OCI-LY7 (cell line): ENCODE measurements around the gene RPL28. TPM values are rescaled to one million over a fixed set of nuclear protein-coding genes. Genes with fewer than 3 reads are reported as not detected.
A peak's percentile ranks its signal among the peaks of the same experiment; 100 is the strongest.

Experiments
- BruUV-seq: library from RNA; stranded (reverse); fragments of 400-500 nt; replicated peaks from 2 replicates; lab custom pipeline; 2021; lab: Mats Ljungman, UMichigan
- CTCF ChIA-PET: fragments of 300-600 bp; sonication (Branson Sonifier 250); formaldehyde crosslinking; loops from one replicate; lab custom pipeline; 2022; ENCODE audit warnings: antibody characterized with exemption; ENCODE audit not compliant: unreplicated experiment; lab: Charles Lee
- POLR2A ChIA-PET: fragments of 300-600 bp; sonication (Branson Sonifier 250); formaldehyde crosslinking; loops from one replicate; lab custom pipeline; 2022; ENCODE audit warnings: antibody characterized with exemption; lab: Charles Lee
- DNase-seq: peaks from one replicate; pipeline ENCODE4 v3.0.0-alpha.2; 2015; ENCODE audit warnings: low spot score
- H2AFZ ChIP-seq: fragments of 200-600 bp; sonication (generic), shearing (Covaris generic); 2 replicates; pipeline ENCODE4 v1.6.1; 2014; ENCODE audit warnings: mild to moderate bottlenecking, antibody characterized with exemption, low read length, moderate library complexity
- H3K27ac ChIP-seq: fragments of 200-600 bp; sonication (generic); 2 replicates; pipeline ENCODE4 v1.5.1; 2014; ENCODE audit warnings: mixed run types, low read depth, mild to moderate bottlenecking, moderate library complexity, low read length, inconsistent platforms; ENCODE audit not compliant: poor library complexity, severe bottlenecking
- H3K36me3 ChIP-seq: fragments of 200-600 bp; sonication (generic); 2 replicates; pipeline ENCODE4 v1.6.1; 2014; ENCODE audit warnings: mild to moderate bottlenecking, antibody characterized with exemption, low read length, moderate library complexity, mixed read lengths; ENCODE audit not compliant: insufficient read depth
- H3K4me1 ChIP-seq: fragments of 200-600 bp; sonication (generic); 2 replicates; pipeline ENCODE4 v1.5.1; 2014; ENCODE audit warnings: mild to moderate bottlenecking, low read length; ENCODE audit not compliant: insufficient read depth, poor library complexity, severe bottlenecking
- H3K4me2 ChIP-seq: fragments of 200-600 bp; sonication (generic); 2 replicates; pipeline ENCODE4 v1.6.1; 2014; ENCODE audit warnings: mild to moderate bottlenecking, low read length
- H3K4me3 ChIP-seq: fragments of 200-600 bp; sonication (generic); 2 replicates; pipeline ENCODE4 v1.5.1; 2014; ENCODE audit warnings: mild to moderate bottlenecking, low read depth, low read length; ENCODE audit not compliant: poor library complexity, severe bottlenecking
- H3K79me2 ChIP-seq: fragments of 200-600 bp; sonication (generic); 2 replicates; pipeline ENCODE4 v1.6.1; 2016; ENCODE audit warnings: low read depth, mild to moderate bottlenecking, low read length, moderate library complexity, mixed read lengths; ENCODE audit not compliant: insufficient read depth
- H3K9me2 ChIP-seq: fragments of 200-600 bp; sonication (generic); 2 replicates; pipeline ENCODE4 v1.6.1; 2016; ENCODE audit warnings: mild to moderate bottlenecking, low read length, mixed read lengths; ENCODE audit not compliant: insufficient read depth
- H3K9me3 ChIP-seq: fragments of 200-600 bp; sonication (generic); 2 replicates; pipeline ENCODE4 v1.6.1; 2014; ENCODE audit warnings: mild to moderate bottlenecking, mixed run types, low read length, mixed read lengths
- H4K20me1 ChIP-seq: fragments of 200-600 bp; sonication (generic); 2 replicates; pipeline ENCODE4 v1.6.1; 2014; ENCODE audit warnings: mild to moderate bottlenecking, antibody characterized with exemption, low read length, moderate library complexity, mixed read lengths; ENCODE audit not compliant: insufficient read depth
- EZH2phosphoT487 ChIP-seq: fragments of 200-600 bp; sonication (generic); IDR thresholded peaks from 2 replicates; pipeline ENCODE4 v1.6.1; 2018; ENCODE audit warnings: low read depth, borderline replicate concordance, mild to moderate bottlenecking, mixed run types, antibody characterized with exemption, low read length, moderate library complexity, mixed read lengths
- intact Hi-C: fragments of 100-400 bp; cut with micrococcal nuclease; formaldehyde crosslinking; loops from one replicate; pipeline ENCODE4 v1.10.0; 2022; ENCODE audit not compliant: unreplicated experiment
- total RNA-seq, 2 experiments: library from RNA; depleted of rRNA in 1 of 2; stranded (reverse); fragments of >200 nt in 1 of 2; shearing (Covaris generic) in 1 of 2; gene quantifications; 2 replicates each; pipeline ENCODE4 v1.2.3, GENCODE V29; 2014 to 2022
- TF ChIP-seq, protein P1 (sequence below): fragments of 200-600 bp; sonication (generic); conservative IDR thresholded peaks from 2 replicates; pipeline ENCODE4 v1.5.1; 2014; ENCODE audit warnings: mild to moderate bottlenecking, antibody characterized with exemption, low read length, moderate library complexity, mixed read lengths

Gene RPL28
- total RNA-seq, 2 experiments from 2014 or later: 872 to 2,656 TPM

DNA sequence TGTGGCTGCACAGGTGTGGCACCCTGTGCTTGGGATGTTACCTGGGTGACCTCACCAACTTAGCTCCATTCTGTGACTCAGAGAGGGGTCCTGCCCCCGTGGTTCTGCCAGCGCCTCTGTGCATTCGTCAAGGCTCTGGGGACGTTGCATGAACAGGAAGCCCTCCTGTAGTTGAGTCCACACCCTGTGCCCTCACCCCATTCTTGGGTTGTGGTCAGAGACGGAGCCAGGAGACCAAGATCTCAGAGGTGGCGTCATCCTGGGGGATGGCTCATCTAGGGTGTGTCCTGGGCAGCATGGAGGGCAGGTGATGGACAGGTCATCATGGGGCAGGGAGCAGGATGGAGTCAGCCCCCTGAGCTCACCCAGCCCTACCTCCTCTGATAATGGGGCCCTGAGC lies 33.7 kb upstream of the RPL28 start:
- Histone ChIP-seq H3K79me2 (no peaks in the 10 kb centered on the region), H3K27ac (no peak overlapping the region), H2AFZ (no peak overlapping the region), H3K4me1 (peaks cover 12% of the 10 kb centered on the region), H3K9me3 (no peaks in the 10 kb centered on the region), H3K9me2 (no peaks in the 10 kb centered on the region), H4K20me1 (no peaks in the 10 kb centered on the region), H3K4me2 (no peak overlapping the region), H3K4me3 (no peak overlapping the region), H3K36me3 (no peaks in the 10 kb centered on the region)
- TF ChIP-seq, protein P1, sequence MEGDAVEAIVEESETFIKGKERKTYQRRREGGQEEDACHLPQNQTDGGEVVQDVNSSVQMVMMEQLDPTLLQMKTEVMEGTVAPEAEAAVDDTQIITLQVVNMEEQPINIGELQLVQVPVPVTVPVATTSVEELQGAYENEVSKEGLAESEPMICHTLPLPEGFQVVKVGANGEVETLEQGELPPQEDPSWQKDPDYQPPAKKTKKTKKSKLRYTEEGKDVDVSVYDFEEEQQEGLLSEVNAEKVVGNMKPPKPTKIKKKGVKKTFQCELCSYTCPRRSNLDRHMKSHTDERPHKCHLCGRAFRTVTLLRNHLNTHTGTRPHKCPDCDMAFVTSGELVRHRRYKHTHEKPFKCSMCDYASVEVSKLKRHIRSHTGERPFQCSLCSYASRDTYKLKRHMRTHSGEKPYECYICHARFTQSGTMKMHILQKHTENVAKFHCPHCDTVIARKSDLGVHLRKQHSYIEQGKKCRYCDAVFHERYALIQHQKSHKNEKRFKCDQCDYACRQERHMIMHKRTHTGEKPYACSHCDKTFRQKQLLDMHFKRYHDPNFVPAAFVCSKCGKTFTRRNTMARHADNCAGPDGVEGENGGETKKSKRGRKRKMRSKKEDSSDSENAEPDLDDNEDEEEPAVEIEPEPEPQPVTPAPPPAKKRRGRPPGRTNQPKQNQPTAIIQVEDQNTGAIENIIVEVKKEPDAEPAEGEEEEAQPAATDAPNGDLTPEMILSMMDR: no peak
- TF ChIP-seq EZH2phosphoT487: no peak
- POLR2A ChIA-PET: no interaction called here
- intact Hi-C loops: no loop called here
- no peak for DNase-seq
- CTCF ChIA-PET: no interaction called here
- BruUV-seq: no TSS peak

DNA sequence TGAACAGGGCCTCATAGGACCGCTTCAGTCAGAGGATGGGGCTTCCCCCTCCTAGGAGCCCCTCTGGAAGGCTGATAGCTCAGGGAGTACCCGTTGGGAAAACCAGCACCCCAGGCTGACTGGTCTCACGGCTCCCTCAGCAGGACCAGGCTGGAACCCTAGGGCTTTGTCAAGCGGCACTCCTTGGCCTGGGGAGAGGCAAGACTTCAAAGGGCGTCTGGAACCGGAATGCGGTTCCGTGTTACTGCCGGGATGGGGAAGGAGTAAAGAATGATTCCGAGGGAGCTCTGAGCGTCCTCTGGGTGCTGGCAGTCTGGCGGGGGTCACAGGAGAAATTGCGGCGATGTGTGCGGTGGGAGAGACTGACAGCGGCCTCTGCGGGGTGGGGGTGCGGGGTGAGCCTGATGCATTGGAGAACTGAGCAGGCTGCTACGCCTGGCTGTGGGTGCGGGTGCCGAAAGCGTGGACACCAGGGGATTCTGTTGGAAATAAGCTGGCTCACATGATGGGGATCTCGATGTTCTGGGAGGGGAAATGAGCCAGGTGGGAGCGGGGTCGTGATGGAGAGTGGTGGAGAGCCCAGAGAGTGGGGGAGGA lies 33.1 kb upstream of the RPL28 start:
- intact Hi-C loops: no loop called here
- Histone ChIP-seq H3K9me2 (no peaks in the 10 kb centered on the region), H3K79me2 (no peaks in the 10 kb centered on the region), H2AFZ (no peak overlapping the region), H4K20me1 (no peaks in the 10 kb centered on the region), H3K27ac (no peak overlapping the region), H3K4me1 (peaks cover 12% of the 10 kb centered on the region), H3K4me3 (no peak overlapping the region), H3K9me3 (no peaks in the 10 kb centered on the region), H3K36me3 (no peaks in the 10 kb centered on the region), H3K4me2 (no peak overlapping the region)
- POLR2A ChIA-PET: no interaction called here
- TF ChIP-seq, protein P1: no peak
- TF ChIP-seq EZH2phosphoT487: no peak
- CTCF ChIA-PET: no interaction called here
- BruUV-seq: no TSS peak
- DNase-seq: no peak

DNA sequence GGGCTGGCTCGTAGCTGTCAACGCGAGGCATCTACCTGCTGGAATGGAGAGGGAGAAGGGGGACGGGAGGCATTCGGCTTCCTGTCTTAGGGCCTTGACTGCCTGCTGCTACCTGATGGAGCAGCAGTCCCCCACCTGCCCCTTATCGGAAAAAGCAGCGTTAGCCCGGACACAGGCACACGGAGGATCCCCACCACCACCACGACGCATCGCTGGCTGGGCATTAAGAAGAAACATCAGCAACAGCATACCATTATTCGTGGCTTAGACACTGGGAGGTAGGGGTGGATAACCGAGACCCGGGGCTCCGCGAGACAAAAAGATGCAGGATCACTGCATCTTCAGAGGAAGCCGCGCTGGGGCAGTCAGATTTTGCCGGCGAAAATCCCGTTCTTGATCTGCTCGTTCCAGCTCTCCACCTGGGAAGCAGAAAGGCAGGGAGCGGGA lies 32.4 kb upstream of the RPL28 start:
- BruUV-seq: no TSS peak
- H3K36me3 ChIP-seq: no peaks in the 10 kb centered on the region
- H3K79me2 ChIP-seq: no peaks in the 10 kb centered on the region
- CTCF ChIA-PET: no interaction called here
- H3K9me2 ChIP-seq: no peaks in the 10 kb centered on the region
- H3K4me1 ChIP-seq: peaks cover 12% of the 10 kb centered on the region
- intact Hi-C loops: no loop called here
- no peaks in the 10 kb centered on the region for H3K9me3 ChIP-seq
- DNase-seq: no peak
- H4K20me1 ChIP-seq: no peaks in the 10 kb centered on the region
- TF ChIP-seq, protein P1: no peak
- no peak for TF ChIP-seq EZH2phosphoT487
- H3K4me2 ChIP-seq: peak overlapping the region; percentile 71
- H3K4me3 ChIP-seq: peak overlapping the region; percentile 65
- POLR2A ChIA-PET: interaction anchor here (0.6 kb wide), 1 partner anchor 13 kb away, joined by 5 read pairs; no protein-coding TSS in a partner anchor
- H2AFZ ChIP-seq: peak overlapping the region; percentile 34; the same call in 1 of the 2 replicates
- no peak overlapping the region for H3K27ac ChIP-seq
